Measurements from ENCODE around the gene SPPL2B.
"Not testable (repeated sequence)": the region's sequence is repeated elsewhere in the genome, so short reads cannot be mapped to it uniquely, and the experiment has no call there.

The SPPL2B gene

GRCh38 chr19:2328401-2329148, at the start of gene SPPL2B, which contains the start of gene LSM7:
SPPL2B (plus strand) TSS chr19:2328684; CDS start chr19:2328710, 26 bp downstream.
LSM7 (minus strand) TSS chr19:2328586; CDS start chr19:2328566, 20 bp downstream.
- DNase-seq (ENCODE audit: low read depth, low spot score): peak; percentile 88

GRCh38 chr19:2280633-2281264, 47.7 kb upstream of the SPPL2B start:
- DNase-seq (ENCODE audit: low read depth, low spot score): no peak

GRCh38 chr19:2281265-2282061, 47.0 kb upstream of the SPPL2B start:
- DNase-seq (ENCODE audit: low read depth, low spot score): not testable (repeated sequence)

GRCh38 chr19:2282062-2282861, 46.2 kb upstream of the SPPL2B start, which contains the start of gene PEAK3:
PEAK3 (minus strand) TSS chr19:2282175; CDS start chr19:2280931, 1,244 bp downstream.
- peak; percentile 67 for DNase-seq (ENCODE audit: low read depth, low spot score)

GRCh38 chr19:2282862-2283237, 45.6 kb upstream of the SPPL2B start:
- DNase-seq (ENCODE audit: low read depth, low spot score): no peak

GRCh38 chr19:2283835-2284507, 44.5 kb upstream of the SPPL2B start:
- DNase-seq (ENCODE audit: low read depth, low spot score): no peak

- no peak for DNase-seq (ENCODE audit: low read depth, low spot score)
These were observed 41.9 kb upstream of the SPPL2B start for GRCh38 chr19:2286402-2287140.

- no peak for DNase-seq (ENCODE audit: low read depth, low spot score)
These were observed 40.7 kb upstream of the SPPL2B start for GRCh38 chr19:2287585-2288337.

- DNase-seq (ENCODE audit: low read depth, low spot score): no peak
These were observed 40.1 kb upstream of the SPPL2B start for GRCh38 chr19:2288338-2288817.

GRCh38 chr19:2288818-2289713, 39.4 kb upstream of the SPPL2B start:
- DNase-seq (ENCODE audit: low read depth, low spot score): no peak

GRCh38 chr19:2289714-2290435, 38.6 kb upstream of the SPPL2B start:
- DNase-seq (ENCODE audit: low read depth, low spot score): no peak

GRCh38 chr19:2290441-2291184, 37.9 kb upstream of the SPPL2B start:
- DNase-seq (ENCODE audit: low read depth, low spot score): peak; percentile 66

GRCh38 chr19:2291185-2291751, 37.2 kb upstream of the SPPL2B start:
- DNase-seq (ENCODE audit: low read depth, low spot score): peak; percentile 79

GRCh38 chr19:2294687-2295335, 33.7 kb upstream of the SPPL2B start:
- no peak for DNase-seq (ENCODE audit: low read depth, low spot score)

GRCh38 chr19:2296141-2296540, 32.3 kb upstream of the SPPL2B start:
- DNase-seq (ENCODE audit: low read depth, low spot score): no peak

- no peak for DNase-seq (ENCODE audit: low read depth, low spot score)
These were observed 28.0 kb upstream of the SPPL2B start for GRCh38 chr19:2300533-2300932.

All from ELF-1 (cell line).